Gastrocnemius medialis (tissue), 4 donors: Measurements from ENCODE around the gene IFT88. TPM values are rescaled to one million over a fixed set of nuclear protein-coding genes. Genes with fewer than 3 reads are reported as not detected.
"Not testable (repeated sequence)": the region's sequence is repeated elsewhere in the genome, so short reads cannot be mapped to it uniquely, and the experiment has no call there.

Source experiments
- ATAC-seq, 2 donors: fragments of 150-250 bp; one replicate each; pipeline ENCODE4 v1.9.1; 2016
- DNase-seq, 2 donors: peaks; one replicate each; pipeline ENCODE4 v3.0.0-alpha.2; 2019
- H3K27ac ChIP-seq, 4 donors: fragments of 200-600 bp; sonication (generic); 1 replicate in 1 of 4; 2 replicates in 3 of 4; pipeline ENCODE4 v1.5.1; 2016 to 2018; ENCODE audit warnings: mild to moderate bottlenecking in 2 of 4, moderate library complexity in 1 of 4
- H3K27me3 ChIP-seq, 3 donors: fragments of 200-600 bp; sonication (generic) in 2 of 3; 1 replicate in 1 of 3; 2 replicates in 2 of 3; pipeline versions ENCODE4 v1.5.1 to v1.6.0; 2016 to 2019; ENCODE audit warnings: mild to moderate bottlenecking in 1 of 3, moderate library complexity in 1 of 3
- H3K36me3 ChIP-seq, 2 donors: fragments of 200-600 bp; sonication (generic) in 1 of 2; one replicate each; pipeline ENCODE4 v1.5.1; 2017 to 2018
- H3K4me1 ChIP-seq, 2 donors: fragments of 200-600 bp; sonication (generic) in 1 of 2; one replicate each; pipeline ENCODE4 v1.5.1; 2016 to 2017; ENCODE audit warnings: mild to moderate bottlenecking in 2 of 2
- H3K4me3 ChIP-seq, 4 donors: fragments of 200-600 bp; sonication (generic) in 3 of 4; 1 replicate in 1 of 4; 2 replicates in 3 of 4; pipeline ENCODE4 v1.5.1; 2016 to 2019; ENCODE audit warnings: mild to moderate bottlenecking in 2 of 4
- H3K9me3 ChIP-seq, 3 donors: fragments of 200-600 bp; sonication (generic) in 2 of 3; 1 replicate in 1 of 3; 2 replicates in 2 of 3; pipeline ENCODE4 v1.5.1; 2016 to 2019
- POLR2A ChIP-seq, 2 donors: fragments of 450-650 bp; IDR thresholded peaks; one replicate each; pipeline ENCODE4 v1.6.1; 2017; ENCODE audit warnings: antibody characterized with exemption in 2 of 2, mild to moderate bottlenecking in 2 of 2, moderate library complexity in 2 of 2
- in situ Hi-C, 4 donors: fragments of 200-750 bp; cut with MboI; loops; one replicate each; pipeline versions ENCODE4 v1.15.0 to v1.8.0; 2017; ENCODE audit warnings: low sequenced_read_pairs in 4 of 4
- intact Hi-C: fragments of 100-400 bp; cut with DNase I; formaldehyde crosslinking; loops from one replicate; pipeline ENCODE4 v1.15.1; 2023; ENCODE audit warnings: low total_unique reads
- total RNA-seq, 4 donors: library from RNA; depleted of rRNA; stranded (reverse); fragments of >200 nt; gene quantifications; one replicate each; pipeline versions ENCODE4 v1.1.0 to v1.2.3, GENCODE V29; 2016
- TF ChIP-seq, protein P1 (sequence below), 5 experiments: fragments of 450-650 bp in 3 of 5; fragments of 200-600 bp in 2 of 5; sonication (generic) in 2 of 5; IDR thresholded peaks in 4 of 5; conservative IDR thresholded peaks in 1 of 5; 1 replicate in 4 of 5; 2 replicates in 1 of 5; pipeline ENCODE4 v1.5.1; 2016 to 2019; ENCODE audit warnings: antibody characterized with exemption in 5 of 5, mild to moderate bottlenecking in 3 of 5, moderate library complexity in 3 of 5

The IFT88 gene
- total RNA-seq, 4 donors from 2014 or later: 3.5 to 9.4 (median 4.5) TPM

DNA sequence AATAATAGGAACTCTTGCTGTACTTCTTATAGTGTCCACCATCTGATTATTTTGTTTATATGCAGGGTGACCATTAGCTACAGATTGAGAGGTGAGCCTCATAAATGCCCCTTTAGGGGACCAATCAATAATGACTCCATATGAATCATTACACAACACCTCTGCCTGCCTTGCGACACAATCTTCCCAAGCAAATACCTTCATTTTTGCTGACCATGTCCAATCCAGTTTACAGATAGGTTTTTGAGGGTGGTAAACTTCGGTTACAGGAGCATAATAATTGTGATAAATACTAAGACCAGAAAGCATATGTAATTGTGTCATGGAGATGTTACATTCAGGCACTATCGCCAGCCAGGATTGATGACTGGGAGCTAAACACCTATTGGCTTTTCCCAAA lies 112.9 kb downstream of the IFT88 start:
- Histone ChIP-seq H3K36me3 (no peaks in the 10 kb centered on the region), H3K27me3 (no peaks in the 10 kb centered on the region), H3K4me1 (no peaks in the 10 kb centered on the region), H3K9me3 (no peaks in the 10 kb centered on the region), H3K4me3 (no peak overlapping the region), H3K27ac (no peak overlapping the region)
- in situ Hi-C loops (no loop called here), intact Hi-C loops (no loop called here)
- no peak for DNase-seq
- TF ChIP-seq POLR2A (IDR thresholded peaks at IDR 0.05): no peak
- TF ChIP-seq, protein P1, sequence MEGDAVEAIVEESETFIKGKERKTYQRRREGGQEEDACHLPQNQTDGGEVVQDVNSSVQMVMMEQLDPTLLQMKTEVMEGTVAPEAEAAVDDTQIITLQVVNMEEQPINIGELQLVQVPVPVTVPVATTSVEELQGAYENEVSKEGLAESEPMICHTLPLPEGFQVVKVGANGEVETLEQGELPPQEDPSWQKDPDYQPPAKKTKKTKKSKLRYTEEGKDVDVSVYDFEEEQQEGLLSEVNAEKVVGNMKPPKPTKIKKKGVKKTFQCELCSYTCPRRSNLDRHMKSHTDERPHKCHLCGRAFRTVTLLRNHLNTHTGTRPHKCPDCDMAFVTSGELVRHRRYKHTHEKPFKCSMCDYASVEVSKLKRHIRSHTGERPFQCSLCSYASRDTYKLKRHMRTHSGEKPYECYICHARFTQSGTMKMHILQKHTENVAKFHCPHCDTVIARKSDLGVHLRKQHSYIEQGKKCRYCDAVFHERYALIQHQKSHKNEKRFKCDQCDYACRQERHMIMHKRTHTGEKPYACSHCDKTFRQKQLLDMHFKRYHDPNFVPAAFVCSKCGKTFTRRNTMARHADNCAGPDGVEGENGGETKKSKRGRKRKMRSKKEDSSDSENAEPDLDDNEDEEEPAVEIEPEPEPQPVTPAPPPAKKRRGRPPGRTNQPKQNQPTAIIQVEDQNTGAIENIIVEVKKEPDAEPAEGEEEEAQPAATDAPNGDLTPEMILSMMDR (IDR thresholded peaks at IDR 0.05 in 4 of 5, conservative IDR thresholded peaks at IDR 0.05 in 1 of 5): no peak
- ATAC-seq: no peak

DNA sequence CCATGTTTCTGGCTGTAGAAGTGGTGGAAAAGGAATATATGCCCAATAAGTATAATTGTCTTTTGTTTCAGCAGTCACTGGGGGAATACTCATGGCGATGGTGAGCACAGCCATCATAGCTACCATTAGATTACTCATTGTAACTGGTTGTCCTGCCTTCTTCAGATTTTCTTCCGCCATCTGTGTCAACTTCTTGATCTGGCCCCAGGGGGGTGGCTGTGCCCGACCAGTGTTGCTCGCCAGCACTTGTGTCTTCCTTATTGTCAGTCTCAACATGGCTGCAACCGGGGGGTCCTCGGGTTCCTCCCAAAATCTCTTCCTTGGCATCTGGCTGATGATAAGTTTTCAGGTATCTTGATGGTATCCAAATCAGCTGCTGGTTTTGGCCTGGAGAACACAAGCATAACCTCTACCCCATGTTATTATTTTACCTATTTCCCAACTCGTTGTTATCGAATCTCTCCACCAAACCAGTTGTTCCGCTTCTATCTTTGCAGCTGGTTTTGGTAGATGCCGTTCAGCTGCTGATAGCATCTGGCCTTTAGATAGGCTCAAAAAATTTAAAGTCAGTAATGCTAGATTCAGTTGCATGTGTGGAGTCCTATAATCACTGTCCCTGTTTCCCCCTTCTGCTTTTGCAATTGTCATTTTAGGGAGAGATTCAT lies 113.6 kb downstream of the IFT88 start:
- no peaks in the 10 kb centered on the region for H3K36me3 ChIP-seq

DNA sequence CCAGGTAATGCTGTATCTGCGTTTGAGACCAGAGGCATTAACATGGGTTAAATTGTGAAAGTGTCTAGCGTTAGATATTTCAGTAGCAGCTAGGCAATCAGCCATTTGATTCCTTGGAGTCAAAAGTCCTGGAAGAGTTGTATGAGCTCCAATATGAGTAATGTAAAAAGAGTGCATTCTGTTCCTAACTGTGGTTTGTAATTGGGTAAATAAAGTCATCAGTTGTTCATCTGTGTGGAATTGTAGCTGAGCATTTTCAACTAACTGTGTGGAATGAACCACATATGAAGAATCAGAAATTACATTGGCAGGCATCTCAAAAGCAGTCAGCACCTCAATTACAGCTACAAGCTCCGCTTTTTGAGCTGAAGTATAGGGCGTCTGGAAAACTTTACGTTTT lies 114.5 kb downstream of the IFT88 start:
- H3K27ac ChIP-seq, H3K4me3 ChIP-seq, H3K36me3 ChIP-seq, intact Hi-C loops, H3K27me3 ChIP-seq, DNase-seq, H3K9me3 ChIP-seq, in situ Hi-C loops, H3K4me1 ChIP-seq, ATAC-seq: not testable (repeated sequence)

More for the DNA sequence above, 113.6 kb downstream of the IFT88 start:
- H3K9me3 ChIP-seq: no peaks in the 10 kb centered on the region
- H3K27me3 ChIP-seq: no peaks in the 10 kb centered on the region
- TF ChIP-seq, protein P1 (IDR thresholded peaks at IDR 0.05 in 4 of 5, conservative IDR thresholded peaks at IDR 0.05 in 1 of 5): no peak
- TF ChIP-seq POLR2A (IDR thresholded peaks at IDR 0.05): no peak
- ATAC-seq (no peak), DNase-seq (no peak)
- in situ Hi-C loops (no loop called here), intact Hi-C loops (no loop called here)
- no peak overlapping the region for H3K4me3 ChIP-seq
- H3K27ac ChIP-seq: no peak overlapping the region
- H3K4me1 ChIP-seq: no peaks in the 10 kb centered on the region

DNA sequence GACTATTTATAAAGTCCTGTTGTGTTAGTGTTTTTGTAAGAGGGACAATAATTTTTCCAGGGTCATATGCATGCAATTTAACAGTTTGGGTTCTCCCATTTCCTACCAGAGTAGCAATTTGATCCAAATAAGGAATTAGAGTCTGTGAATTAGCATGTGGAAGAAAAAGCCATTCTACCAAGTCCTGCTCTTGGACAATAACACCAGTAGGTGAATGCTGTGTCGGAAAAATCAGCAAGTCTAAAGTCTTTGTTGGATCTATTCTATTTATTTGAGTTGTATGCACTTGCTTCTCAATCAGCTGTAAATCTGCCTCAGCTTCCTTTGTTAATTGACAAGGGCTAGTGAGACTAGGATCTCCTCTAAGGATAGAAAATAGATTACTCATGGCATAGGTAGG lies 115.1 kb downstream of the IFT88 start:
- no peak for ATAC-seq
- Histone ChIP-seq H3K27me3 (no peaks in the 10 kb centered on the region), H3K27ac (no peak overlapping the region), H3K36me3 (no peaks in the 10 kb centered on the region), H3K9me3 (no peaks in the 10 kb centered on the region), H3K4me1 (no peaks in the 10 kb centered on the region), H3K4me3 (no peak overlapping the region)
- intact Hi-C loops (no loop called here), in situ Hi-C loops (no loop called here)
- TF ChIP-seq POLR2A (IDR thresholded peaks at IDR 0.05): no peak
- TF ChIP-seq, protein P1 (IDR thresholded peaks at IDR 0.05 in 4 of 5, conservative IDR thresholded peaks at IDR 0.05 in 1 of 5): no peak
- DNase-seq: no peak

DNA sequence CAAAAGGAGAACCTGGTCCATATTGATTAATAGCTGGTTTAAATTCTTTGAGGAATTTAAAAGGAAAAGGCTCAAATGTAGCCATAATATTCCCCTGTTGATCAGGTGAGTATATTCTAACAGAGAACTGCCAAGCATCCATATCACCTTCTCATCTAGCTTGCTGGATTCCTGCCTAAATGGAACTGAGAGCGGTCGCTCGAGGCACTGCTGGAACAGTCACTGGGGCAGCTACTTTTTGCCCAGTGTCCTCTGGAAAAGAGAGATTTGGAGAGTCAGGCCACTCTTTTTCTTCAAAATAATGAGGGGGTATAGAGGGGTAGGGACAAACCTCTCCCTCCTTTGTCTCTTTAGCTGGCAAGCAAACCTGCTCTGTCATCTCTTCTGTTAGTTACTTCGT lies 117.1 kb downstream of the IFT88 start:
- intact Hi-C loops: no loop called here
- Histone ChIP-seq H3K27me3 (no peaks in the 10 kb centered on the region), H3K4me3 (no peak overlapping the region), H3K27ac (no peak overlapping the region), H3K36me3 (no peaks in the 10 kb centered on the region), H3K4me1 (no peaks in the 10 kb centered on the region), H3K9me3 (no peaks in the 10 kb centered on the region)
- in situ Hi-C loops: no loop called here
- no peak for DNase-seq
- no peak for ATAC-seq
- TF ChIP-seq, protein P1 (IDR thresholded peaks at IDR 0.05 in 4 of 5, conservative IDR thresholded peaks at IDR 0.05 in 1 of 5): no peak
- TF ChIP-seq POLR2A (IDR thresholded peaks at IDR 0.05): no peak
